Myocyte (in vitro differentiated cells): ENCODE results near the gene MUL1. TPM values are rescaled to one million over a fixed set of nuclear protein-coding genes. Genes with fewer than 3 reads are reported as not detected.

ENCODE experiments used
- DNase-seq: peaks from one replicate; pipeline ENCODE4 v3.0.0-alpha.2; 2012; ENCODE audit warnings: low read depth
- total RNA-seq: library from RNA; depleted of rRNA; stranded (reverse); fragments of >200 nt; gene quantifications from 2 replicates; pipeline ENCODE4 v1.2.3, GENCODE V29; 2014

MUL1 gene
- total RNA-seq, 1 donor from 2014 or later: 42.4 TPM

- DNase-seq: no peak
Measured at GRCh38 chr1:20472121-20472520, 35.8 kb downstream of the MUL1 start.

- peak; percentile 84 for DNase-seq
Measured at GRCh38 chr1:20470194-20470593, 37.8 kb downstream of the MUL1 start.

GRCh38 chr1:20469406-20470076 lies 38.4 kb downstream of the MUL1 start:
- DNase-seq: no peak

- DNase-seq: no peak
Measured at GRCh38 chr1:20466273-20466672, 41.7 kb downstream of the MUL1 start.

GRCh38 chr1:20465187-20465586 lies 42.8 kb downstream of the MUL1 start:
- no peak for DNase-seq

GRCh38 chr1:20463502-20463901 lies 44.4 kb downstream of the MUL1 start:
- no peak for DNase-seq

- no peak for DNase-seq
Measured at GRCh38 chr1:20462397-20462796, 45.6 kb downstream of the MUL1 start.

GRCh38 chr1:20458717-20459116 lies 49.2 kb downstream of the MUL1 start:
- DNase-seq: no peak

- no peak for DNase-seq
Measured at GRCh38 chr1:20454004-20454403, 53.9 kb downstream of the MUL1 start.

- DNase-seq: no peak
Measured at GRCh38 chr1:20449735-20450311, 58.1 kb downstream of the MUL1 start.

Other genes with a start within 250 kb of the MUL1 start
- not detected in 2 replicates for gene VWA5B1, start 217.3 kb downstream of the MUL1 start, total RNA-seq
- 8.4 and 11.4 TPM in 2 replicates for gene CAMK2N1, start 21.9 kb downstream of the MUL1 start, total RNA-seq
- gene FAM43B, start 44.4 kb upstream of the MUL1 start, total RNA-seq: 0.08 TPM in 1 of 2 replicates, not detected in the other
- 0.16 TPM in 1 of 2 replicates, not detected in the other for gene CDA, start 80.9 kb upstream of the MUL1 start, total RNA-seq
- gene PINK1, start 125.3 kb upstream of the MUL1 start, total RNA-seq: 115 and 127 TPM in 2 replicates
- gene DDOST, start 153.2 kb upstream of the MUL1 start, total RNA-seq: 184 and 204 TPM in 2 replicates
- 0.10 and 0.19 TPM in 2 replicates for gene KIF17, start 209.9 kb upstream of the MUL1 start, total RNA-seq
- 0.47 and 1.5 TPM in 2 replicates for gene SH2D5, start 224.6 kb upstream of the MUL1 start, total RNA-seq